Stimulated activated CD4-positive, alpha-beta T cell treated with anti-CD3 and anti-CD28 coated beads, Interleukin-12 subunit alpha, Interleukin-12 subunit beta, amount 100 ng/mL, for 24 hours (primary cell): ENCODE measurements around the gene CALML5.

Experiments
- DNase-seq, 2 experiments: peaks; one replicate each; pipeline ENCODE4 v3.0.0-alpha.2; 2020; ENCODE audit warnings: low read depth in 2 of 2

Gene CALML5

DNA sequence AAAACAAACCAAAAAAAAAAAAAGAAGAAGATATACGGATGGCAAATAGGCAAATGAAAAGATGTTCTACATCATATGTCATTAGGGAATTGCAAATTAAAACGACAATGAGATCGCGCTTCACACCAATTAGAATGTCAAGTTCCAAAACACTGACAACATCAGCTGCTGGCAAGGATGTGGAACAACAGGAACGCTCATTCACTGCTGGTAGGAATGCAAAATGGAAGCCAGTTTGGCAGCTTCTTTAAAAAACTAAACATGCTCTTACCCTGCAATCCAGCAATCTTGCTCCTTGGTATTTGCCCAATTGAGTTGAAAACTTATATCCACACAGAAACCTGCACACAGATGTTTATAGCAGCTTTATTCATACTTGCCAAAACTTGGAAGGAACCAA, 34.8 kb downstream of the CALML5 start:
- DNase-seq, result no peak

GRCh38 chr10:5462841-5463293, 36.5 kb downstream of the CALML5 start:
- DNase-seq, result no peak

DNA sequence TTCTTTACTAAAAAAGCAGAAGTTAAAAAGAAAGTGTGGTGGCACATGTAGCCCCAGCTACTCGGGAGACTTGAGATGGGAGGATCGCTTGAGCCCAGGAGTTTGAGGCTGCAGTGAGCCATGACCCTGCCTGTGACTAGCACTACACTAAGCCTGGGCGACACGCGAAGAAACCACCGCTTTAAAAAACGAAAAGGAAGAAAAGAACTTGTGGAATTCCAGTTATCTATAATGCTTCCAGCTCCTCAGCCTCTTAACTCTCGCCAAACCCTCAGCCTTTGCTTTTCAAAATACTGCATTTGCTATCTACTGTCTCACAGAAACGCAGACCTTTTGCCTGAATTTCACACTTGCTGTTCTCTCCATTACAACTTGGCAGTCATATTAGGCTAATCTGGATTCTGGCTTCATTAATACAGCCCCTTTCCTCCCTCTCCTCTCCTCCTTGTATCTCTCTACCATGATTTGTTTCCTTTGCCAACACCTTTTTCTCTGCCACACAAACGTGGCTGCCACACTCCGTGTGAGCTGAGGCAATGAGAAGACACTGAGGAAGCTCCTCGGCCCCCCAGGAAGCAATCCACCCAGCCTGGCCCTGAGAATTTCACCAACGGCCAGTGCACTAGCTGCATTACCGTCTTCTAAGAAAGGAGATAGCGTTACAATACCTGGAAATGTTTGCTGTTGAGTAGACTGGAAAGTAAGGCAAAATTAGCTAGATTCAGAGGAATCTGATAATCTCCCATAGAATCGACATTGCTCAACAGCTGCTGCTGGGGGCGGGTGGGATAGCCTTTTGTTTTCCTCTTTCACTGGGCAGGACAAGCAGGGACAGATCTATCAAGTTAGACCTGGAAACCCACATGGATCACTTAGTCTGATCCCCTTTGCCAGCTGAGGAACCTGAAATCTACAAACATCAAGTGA, 37.2 kb downstream of the CALML5 start:
- no peak for DNase-seq

DNA sequence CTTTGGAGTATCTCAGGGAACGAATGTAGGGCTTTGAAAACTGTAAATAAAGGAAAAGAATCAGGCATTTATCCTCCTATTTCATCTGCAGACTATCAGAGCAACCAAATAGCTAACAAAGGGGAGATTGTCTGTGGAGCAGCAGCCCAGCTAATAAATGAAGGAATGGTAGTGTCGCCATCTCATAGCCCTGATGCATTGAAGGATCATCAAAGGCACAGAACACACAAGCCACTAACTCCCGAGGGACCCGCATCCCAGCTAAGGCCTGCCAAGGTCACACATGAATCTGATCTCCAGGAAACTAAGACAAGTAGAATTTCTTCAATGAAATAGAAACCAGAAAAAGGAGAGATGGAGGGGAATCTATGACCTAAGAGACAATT, 38.2 kb downstream of the CALML5 start:
- no peak for DNase-seq

- no peak for DNase-seq
These were observed 38.7 kb downstream of the CALML5 start for GRCh38 chr10:5460468-5461202.

DNA sequence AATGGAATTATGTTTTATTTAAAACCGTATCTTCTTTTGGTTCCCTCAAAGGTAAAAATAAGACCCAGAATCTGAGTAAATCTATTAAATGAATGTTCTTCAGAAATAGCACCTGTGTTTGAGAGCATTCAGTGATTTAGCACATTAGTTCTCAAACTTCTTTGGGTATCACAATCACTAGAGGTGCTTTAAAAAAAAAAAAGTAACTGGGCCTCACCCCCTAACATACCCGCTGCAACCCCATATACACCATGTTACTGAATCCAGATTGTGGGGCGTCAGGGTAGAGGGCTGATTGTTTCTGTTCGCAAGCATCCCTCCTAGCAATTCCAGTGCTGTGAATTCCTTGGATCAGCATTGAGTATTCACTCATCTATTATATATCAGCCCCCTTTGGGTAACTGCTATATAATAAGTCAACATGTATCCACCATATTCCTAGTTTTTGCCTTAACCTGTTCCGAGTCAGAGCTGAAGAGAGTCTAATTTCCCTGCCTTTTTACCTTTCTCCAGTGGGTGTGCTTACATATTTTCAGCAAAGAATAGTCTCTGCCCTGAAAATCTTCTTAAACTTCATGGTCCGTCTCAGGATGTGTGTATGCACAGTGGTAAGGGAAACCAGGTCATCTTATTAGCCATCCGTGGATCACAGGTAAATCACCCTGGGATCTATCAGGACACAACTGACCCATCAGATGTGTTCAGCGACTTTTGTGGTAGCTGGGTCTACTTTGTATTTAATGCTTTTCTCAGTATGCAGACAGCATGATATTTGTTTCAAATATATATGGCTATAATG, 40.2 kb downstream of the CALML5 start:
- DNase-seq, result no peak

DNA sequence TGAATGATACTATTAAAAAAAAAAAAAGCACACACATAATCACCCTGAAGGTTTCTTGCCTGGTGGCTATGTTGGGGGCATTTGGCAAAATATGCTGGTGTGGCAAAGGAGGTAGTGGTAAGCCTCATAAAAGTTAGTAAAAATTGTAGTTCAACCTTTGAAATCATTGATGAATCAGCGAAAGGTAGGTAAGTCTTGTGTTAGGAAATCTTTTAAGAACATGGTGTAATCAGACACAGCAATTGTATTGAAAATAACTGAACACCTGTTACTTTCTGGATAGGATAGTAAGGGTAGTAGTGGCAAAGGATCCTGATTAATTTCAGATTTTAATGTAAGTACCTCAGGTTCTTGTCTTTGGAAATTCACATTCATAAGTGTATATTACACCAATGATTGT, 40.9 kb downstream of the CALML5 start:
- DNase-seq, result no peak

DNA sequence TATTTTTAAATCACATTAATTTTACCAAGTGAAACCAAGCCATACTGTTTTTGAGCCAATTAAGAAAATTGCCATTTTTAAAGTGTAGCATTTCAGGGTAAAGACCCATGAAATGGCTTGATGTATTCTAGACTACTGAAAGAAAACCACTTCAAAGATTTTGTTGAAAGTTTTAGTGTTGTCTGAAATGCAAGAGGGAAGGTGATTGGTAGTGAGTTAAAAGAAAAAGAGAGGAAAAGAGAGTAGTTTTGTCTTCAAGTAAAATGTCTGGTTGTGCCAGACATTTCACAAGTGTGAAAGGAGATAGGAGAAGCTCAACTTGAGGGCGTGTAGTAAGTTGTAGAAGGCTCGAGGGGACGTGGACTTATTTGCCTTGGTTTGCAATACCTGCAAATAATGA, 41.6 kb downstream of the CALML5 start:
- DNase-seq, result no peak

DNA sequence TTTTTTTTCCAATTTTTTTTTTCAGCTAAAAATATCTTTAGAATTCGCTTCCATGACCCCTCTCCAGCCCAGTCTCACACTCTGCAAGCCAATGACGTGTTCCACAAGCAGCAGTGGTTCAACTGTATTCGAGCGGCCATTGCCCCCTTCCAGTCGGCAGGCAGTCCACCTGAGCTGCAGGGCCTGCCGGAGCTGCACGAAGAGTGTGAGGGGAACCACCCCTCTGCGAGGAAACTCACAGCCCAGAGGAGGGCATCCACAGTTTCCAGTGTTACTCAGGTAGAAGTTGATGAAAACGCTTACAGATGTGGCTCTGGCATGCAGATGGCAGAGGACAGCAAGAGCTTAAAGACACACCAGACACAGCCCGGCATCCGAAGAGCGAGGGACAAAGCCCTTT, 42.8 kb downstream of the CALML5 start:
- DNase-seq, result no peak

- DNase-seq, result no peak
These were observed 45.5 kb downstream of the CALML5 start for GRCh38 chr10:5453749-5454489.

GRCh38 chr10:5450605-5451384, 48.6 kb downstream of the CALML5 start:
- DNase-seq, result no peak

- no peak for DNase-seq
These were observed 49.5 kb downstream of the CALML5 start for GRCh38 chr10:5449823-5450222.

DNA sequence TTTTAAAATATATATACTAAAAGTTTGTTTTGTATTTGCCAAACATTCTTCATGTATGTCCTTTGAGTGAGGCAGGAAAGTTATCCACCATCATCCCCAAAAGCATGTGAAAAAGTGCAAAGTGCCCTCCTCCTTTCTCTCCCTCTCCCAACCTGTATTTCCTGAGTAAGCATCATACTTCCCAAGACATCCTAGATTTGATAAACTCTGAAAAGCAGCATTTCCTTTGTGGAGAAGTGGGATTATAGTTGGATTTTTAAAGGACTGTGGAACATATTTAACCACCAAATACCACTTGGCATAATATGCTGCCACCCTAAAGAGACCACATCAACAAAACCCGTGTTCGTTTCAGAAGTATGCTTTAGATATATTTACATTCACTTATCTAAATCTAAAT, 50.1 kb downstream of the CALML5 start:
- DNase-seq, result no peak
